Uterus (tissue), 4 donors: Measurements from ENCODE around the gene EIF3F. TPM values are rescaled to one million over a fixed set of nuclear protein-coding genes. Genes with fewer than 3 reads are reported as not detected.

Experiments used
- DNase-seq, 2 donors: peaks; one replicate each; pipeline ENCODE4 v3.0.0-alpha.2; 2019 to 2020
- H3K27ac ChIP-seq, 2 donors: fragments of 200-600 bp; sonication (generic); 1 replicate in 1 of 2; 2 replicates in 1 of 2; pipeline ENCODE4 v1.5.1; 2016 to 2018
- H3K27me3 ChIP-seq, 2 donors: fragments of 200-600 bp; sonication (generic); one replicate each; pipeline ENCODE4 v1.5.1; 2018 to 2019; ENCODE audit warnings: control low read depth in 1 of 2
- H3K36me3 ChIP-seq, 2 donors: fragments of 200-600 bp; sonication (generic); one replicate each; pipeline ENCODE4 v1.5.1; 2019; ENCODE audit warnings: control low read depth in 1 of 2
- H3K4me1 ChIP-seq, 2 donors: fragments of 200-600 bp; sonication (generic); one replicate each; pipeline ENCODE4 v1.5.1; 2018 to 2019; ENCODE audit warnings: control low read depth in 1 of 2
- H3K4me3 ChIP-seq, 2 donors: fragments of 200-600 bp; sonication (generic); 1 replicate in 1 of 2; 2 replicates in 1 of 2; pipeline ENCODE4 v1.5.1; 2018 to 2019; ENCODE audit warnings: mild to moderate bottlenecking in 1 of 2
- H3K9me3 ChIP-seq, 2 donors: fragments of 200-600 bp; sonication (generic); one replicate each; pipeline ENCODE4 v1.5.1; 2019; ENCODE audit warnings: control low read depth in 1 of 2
- CTCF ChIP-seq, 4 experiments: fragments of 200-600 bp in 2 of 4; fragments of 450-650 bp in 2 of 4; sonication (generic) in 2 of 4; IDR thresholded peaks; one replicate each; pipeline ENCODE4 v1.5.1; 2016 to 2019; ENCODE audit warnings: antibody characterized with exemption in 4 of 4, mild to moderate bottlenecking in 2 of 4, moderate library complexity in 1 of 4
- POLR2A ChIP-seq, 2 donors: fragments of 450-650 bp; IDR thresholded peaks; one replicate each; pipeline ENCODE4 v1.6.1; 2016; ENCODE audit warnings: antibody characterized with exemption in 2 of 2, mild to moderate bottlenecking in 1 of 2, moderate library complexity in 1 of 2
- intact Hi-C: fragments of 100-400 bp; cut with DNase I; formaldehyde crosslinking; loops from one replicate; pipeline ENCODE4 v1.15.1; 2023; ENCODE audit warnings: low total_unique reads
- total RNA-seq, 4 donors: library from RNA; depleted of rRNA in 3 of 4; stranded (reverse); fragments of >200 nt in 3 of 4; gene quantifications; one replicate each; pipeline versions ENCODE4 v1.1.0 to v1.2.4, GENCODE V29; 2014 to 2023
- donor health status: DM: yes; HTN: yes; CAD: no.

EIF3F gene
- total RNA-seq, 4 donors from 2014 or later, result 97.9 to 261 (median 213) TPM

GRCh38 chr11:7955191-7955590 is 31.9 kb upstream of the EIF3F start:
- no peaks in the 10 kb centered on the region for H3K27me3 ChIP-seq
- no peaks in the 10 kb centered on the region for H3K4me1 ChIP-seq
- H3K27ac ChIP-seq, result no peak overlapping the region
- H3K9me3 ChIP-seq, result no peaks in the 10 kb centered on the region
- intact Hi-C loops, result no loop called here
- no peaks in the 10 kb centered on the region for H3K36me3 ChIP-seq
- no peak overlapping the region for H3K4me3 ChIP-seq
- DNase-seq, result no peak
- no peak for TF ChIP-seq POLR2A (IDR thresholded peaks at IDR 0.05)
- TF ChIP-seq CTCF (IDR thresholded peaks at IDR 0.05), result no peak

GRCh38 chr11:7964261-7964660 is 22.9 kb upstream of the EIF3F start:
- H3K9me3 ChIP-seq, result no peaks in the 10 kb centered on the region
- no peaks in the 10 kb centered on the region for H3K36me3 ChIP-seq
- H3K27ac ChIP-seq, result no peak overlapping the region
- no peaks in the 10 kb centered on the region for H3K4me1 ChIP-seq
- H3K27me3 ChIP-seq, result no peaks in the 10 kb centered on the region
- TF ChIP-seq POLR2A (IDR thresholded peaks at IDR 0.05) (no peak), CTCF (IDR thresholded peaks at IDR 0.05) (no peak)
- no peak for DNase-seq
- no peak overlapping the region for H3K4me3 ChIP-seq
- intact Hi-C loops, result no loop called here

GRCh38 chr11:7964873-7965272 is 22.3 kb upstream of the EIF3F start:
- intact Hi-C loops, result no loop called here
- H3K36me3 ChIP-seq, result no peaks in the 10 kb centered on the region
- no peak for DNase-seq
- no peak overlapping the region for H3K27ac ChIP-seq
- no peak overlapping the region for H3K4me3 ChIP-seq
- H3K4me1 ChIP-seq, result no peaks in the 10 kb centered on the region
- H3K27me3 ChIP-seq, result no peaks in the 10 kb centered on the region
- TF ChIP-seq POLR2A (IDR thresholded peaks at IDR 0.05), result no peak
- no peak for TF ChIP-seq CTCF (IDR thresholded peaks at IDR 0.05)
- no peaks in the 10 kb centered on the region for H3K9me3 ChIP-seq

GRCh38 chr11:7965386-7965785 is 21.8 kb upstream of the EIF3F start, which contains the start of gene NLRP10:
Gene NLRP10 (minus strand): TSS chr11:7965447. CDS start chr11:7963495, 1,952 bp downstream.
- intact Hi-C loops, result no loop called here
- H3K27ac ChIP-seq, result no peak within 1 kb of the TSS
- no peaks in the 10 kb centered on the region for H3K4me1 ChIP-seq
- no peaks in the 10 kb centered on the region for H3K9me3 ChIP-seq
- no peak for DNase-seq
- no peaks in the 10 kb centered on the region for H3K36me3 ChIP-seq
- no peak within 1 kb of the TSS for H3K4me3 ChIP-seq
- TF ChIP-seq POLR2A (IDR thresholded peaks at IDR 0.05), result no peak
- TF ChIP-seq CTCF (IDR thresholded peaks at IDR 0.05), result no peak
- H3K27me3 ChIP-seq, result no peaks in the 10 kb centered on the region

- Histone ChIP-seq H3K4me1 (no peaks in the 10 kb centered on the region), H3K27me3 (no peaks in the 10 kb centered on the region), H3K4me3 (no peak overlapping the region), H3K9me3 (no peaks in the 10 kb centered on the region), H3K27ac (no peak overlapping the region), H3K36me3 (no peaks in the 10 kb centered on the region)
- DNase-seq, result no peak
- TF ChIP-seq CTCF (IDR thresholded peaks at IDR 0.05), result no peak
- no peak for TF ChIP-seq POLR2A (IDR thresholded peaks at IDR 0.05)
- intact Hi-C loops, result no loop called here
Observed at GRCh38 chr11:7967097-7967496, 20.0 kb upstream of the EIF3F start.
